H1 (cell line): ENCODE measurements around the gene ANKRD24. TPM values are rescaled to one million over a fixed set of nuclear protein-coding genes. Genes with fewer than 3 reads are reported as not detected.

ENCODE experiments used
- CTCF ChIA-PET: fragments of 300-600 bp; sonication (Branson Sonifier 250); formaldehyde crosslinking; loops from one replicate; lab custom pipeline; 2021; ENCODE audit not compliant: partially characterized antibody; lab: Charles Lee
- POLR2A ChIA-PET: fragments of 300-600 bp; sonication (Branson Sonifier 250); formaldehyde crosslinking; loops from one replicate; lab custom pipeline; 2021; ENCODE audit warnings: inconsistent platforms; ENCODE audit not compliant: partially characterized antibody; lab: Charles Lee
- DNase-seq, 2 experiments: peaks; one replicate each; pipeline versions ENCODE4 v3.0.0 to v3.0.0-alpha.2; 2010 to 2022; ENCODE audit warnings: low spot score in 2 of 2, low read depth in 1 of 2, mixed read lengths in 1 of 2
- FAIRE-seq: peaks from 2 replicates; lab custom pipeline; 2011; peaks lifted over from hg19 to GRCh38; lab: Jason Lieb, UNC
- H2AFZ ChIP-seq: 2 replicates; pipeline ENCODE4 v1.8.1; 2012; ENCODE audit warnings: low read length, inconsistent platforms
- H2AK5ac ChIP-seq: 2 replicates; pipeline ENCODE4 v1.6.1; 2013; ENCODE audit warnings: low read depth, low read length
- H2BK120ac ChIP-seq: replicated peaks from 2 replicates; pipeline ENCODE3; 2013; ENCODE audit warnings: low read depth, low read length, inconsistent platforms
- H2BK12ac ChIP-seq: 2 replicates; pipeline ENCODE4 v1.6.1; 2013; ENCODE audit warnings: low read depth, low read length
- H2BK15ac ChIP-seq: 2 replicates; pipeline ENCODE4 v1.6.1; 2013; ENCODE audit warnings: low read length
- H2BK20ac ChIP-seq: 2 replicates; pipeline ENCODE4 v1.6.1; 2013; ENCODE audit warnings: low read length
- H2BK5ac ChIP-seq: 2 replicates; pipeline ENCODE4 v1.6.1; 2013; ENCODE audit warnings: low read depth, low read length
- H3K14ac ChIP-seq: 2 replicates; pipeline ENCODE4 v1.6.1; 2013; ENCODE audit warnings: inconsistent platforms; ENCODE audit not compliant: insufficient read length
- H3K18ac ChIP-seq: 2 replicates; pipeline ENCODE4 v1.6.1; 2013; ENCODE audit warnings: low read length; ENCODE audit errors: extremely low read depth
- H3K23ac ChIP-seq: 2 replicates; pipeline ENCODE4 v1.6.1; 2013; ENCODE audit warnings: inconsistent platforms; ENCODE audit not compliant: insufficient read length
- H3K23me2 ChIP-seq: 2 replicates; pipeline ENCODE4 v1.6.1; 2013; ENCODE audit warnings: low read depth, low read length
- H3K27ac ChIP-seq: 2 replicates; pipeline ENCODE4 v1.6.1; 2011; ENCODE audit warnings: low read depth, low read length, inconsistent platforms
- H3K27me3 ChIP-seq, 4 experiments: replicated peaks in 1 of 4; 1 replicate in 1 of 4; 2 replicates in 3 of 4; pipeline versions ENCODE4 v1.6.1 to v1.8.1; 2011 to 2013; ENCODE audit warnings: low read length in 3 of 4, mild to moderate bottlenecking in 3 of 4, inconsistent platforms in 2 of 4, mixed read lengths in 2 of 4, moderate library complexity in 1 of 4; ENCODE audit not compliant: control insufficient read depth in 3 of 4, insufficient read depth in 3 of 4; ENCODE audit errors: extremely low read depth in 1 of 4
- H3K36me3 ChIP-seq, 4 experiments: 2 replicates each; pipeline versions ENCODE4 v1.6.1 to v1.8.1; 2011 to 2013; ENCODE audit warnings: mild to moderate bottlenecking in 4 of 4, low read length in 3 of 4, moderate library complexity in 2 of 4, control low read depth in 1 of 4, inconsistent platforms in 1 of 4; ENCODE audit not compliant: insufficient read depth in 4 of 4, control insufficient read depth in 2 of 4
- H3K4ac ChIP-seq: replicated peaks from 2 replicates; pipeline ENCODE3; 2013; ENCODE audit warnings: low read length, low read depth, mixed read lengths, inconsistent platforms; ENCODE audit not compliant: insufficient read length
- H3K4me1 ChIP-seq, 4 experiments: replicated peaks in 1 of 4; 1 replicate in 1 of 4; 2 replicates in 3 of 4; pipeline versions ENCODE4 v1.6.1 to v1.8.1; 2011 to 2013; ENCODE audit warnings: low read length in 3 of 4, inconsistent platforms in 2 of 4, mixed read lengths in 1 of 4; ENCODE audit not compliant: insufficient read depth in 4 of 4, control insufficient read depth in 3 of 4
- H3K4me2 ChIP-seq, 2 experiments: 2 replicates each; pipeline versions ENCODE4 v1.6.1 to v1.8.1; 2011 to 2013; ENCODE audit warnings: low read depth in 2 of 2, low read length in 2 of 2, control low read depth in 1 of 2, inconsistent platforms in 1 of 2, mild to moderate bottlenecking in 1 of 2; ENCODE audit not compliant: insufficient read depth in 1 of 2
- H3K4me3 ChIP-seq, 4 experiments: fragments of 200-600, 300-600 bp in 1 of 4; sonication (generic), shearing (Covaris generic), sonication (Bioruptor Twin) in 1 of 4; 2 replicates each; pipeline versions ENCODE4 v1.5.1 to v1.8.1; 2011 to 2016; ENCODE audit warnings: low read length in 4 of 4, low read depth in 3 of 4, control low read depth in 2 of 4, inconsistent platforms in 2 of 4, mild to moderate bottlenecking in 2 of 4, mixed read lengths in 1 of 4, moderate library complexity in 1 of 4; ENCODE audit not compliant: insufficient read depth in 2 of 4; ENCODE audit errors: extremely low read depth in 1 of 4
- H3K56ac ChIP-seq: replicated peaks from 2 replicates; pipeline ENCODE3; 2013; ENCODE audit warnings: low read depth, mild to moderate bottlenecking, mixed read lengths, low read length, inconsistent platforms; ENCODE audit not compliant: insufficient read length
- H3K79me1 ChIP-seq: 2 replicates; pipeline ENCODE4 v1.6.1; 2013; ENCODE audit warnings: low read depth, low read length, control low read depth
- H3K79me2 ChIP-seq, 2 experiments: 2 replicates each; pipeline versions ENCODE4 v1.6.1 to v1.8.1; 2012 to 2013; ENCODE audit warnings: low read length in 2 of 2, mild to moderate bottlenecking in 2 of 2, inconsistent platforms in 1 of 2; ENCODE audit not compliant: insufficient read depth in 2 of 2, control insufficient read depth in 1 of 2
- H3K9ac ChIP-seq, 4 experiments: replicated peaks in 1 of 4; 1 replicate in 1 of 4; 2 replicates in 3 of 4; pipeline versions ENCODE4 v1.6.1 to v1.8.1; 2011 to 2013; ENCODE audit warnings: low read depth in 3 of 4, low read length in 3 of 4, control low read depth in 2 of 4, mild to moderate bottlenecking in 2 of 4, moderate library complexity in 2 of 4, inconsistent platforms in 1 of 4; ENCODE audit errors: extremely low read depth in 1 of 4
- H3K9me3 ChIP-seq, 2 experiments: 2 replicates each; pipeline versions ENCODE4 v1.6.1 to v1.8.1; 2012 to 2013; ENCODE audit warnings: mild to moderate bottlenecking in 2 of 2, moderate library complexity in 2 of 2, control low read depth in 1 of 2, inconsistent platforms in 1 of 2, low read depth in 1 of 2, low read length in 1 of 2, mixed read lengths in 1 of 2; ENCODE audit not compliant: insufficient read depth in 2 of 2
- H4K20me1 ChIP-seq, 2 experiments: replicated peaks in 1 of 2; 2 replicates each; pipeline versions ENCODE3 to v1.8.1; 2011 to 2013; ENCODE audit warnings: inconsistent platforms in 2 of 2, low read length in 2 of 2, mild to moderate bottlenecking in 1 of 2; ENCODE audit not compliant: insufficient read depth in 2 of 2, control insufficient read depth in 1 of 2
- H4K5ac ChIP-seq: 2 replicates; pipeline ENCODE4 v1.6.1; 2013; ENCODE audit warnings: low read length, low read depth, mixed read lengths, inconsistent platforms; ENCODE audit not compliant: insufficient read length
- H4K8ac ChIP-seq: 2 replicates; pipeline ENCODE4 v1.8.0; 2013; ENCODE audit warnings: mild to moderate bottlenecking, moderate library complexity, low read length, inconsistent platforms; ENCODE audit not compliant: insufficient read depth; ENCODE audit errors: extremely low read depth
- H4K91ac ChIP-seq: replicated peaks from 2 replicates; pipeline ENCODE3; 2013; ENCODE audit warnings: low read length, mixed read lengths, inconsistent platforms; ENCODE audit not compliant: insufficient read length
- ATF3 ChIP-seq: IDR thresholded peaks from 2 replicates; pipeline ENCODE4 v1.6.1; 2011; ENCODE audit warnings: low read depth, mild to moderate bottlenecking, low read length; ENCODE audit not compliant: insufficient read depth
- EGR1 ChIP-seq: IDR thresholded peaks from 2 replicates; pipeline ENCODE4 v1.6.1; 2011; ENCODE audit warnings: low read depth, low read length, borderline replicate concordance
- FOSL1 ChIP-seq: IDR thresholded peaks from 2 replicates; pipeline ENCODE4 v1.6.1; 2011; ENCODE audit warnings: mild to moderate bottlenecking, low read depth, low read length, moderate library complexity; ENCODE audit not compliant: insufficient read depth
- POLR2AphosphoS5 ChIP-seq: IDR thresholded peaks from 2 replicates; pipeline ENCODE4 v1.6.1; 2011; ENCODE audit warnings: low read depth, low read length
- SAP30 ChIP-seq: fragments of 300-600 bp; sonication (generic); IDR thresholded peaks from 2 replicates; pipeline ENCODE4 v1.7.1; 2012; ENCODE audit warnings: low read length, moderate library complexity, mild to moderate bottlenecking, inconsistent platforms; ENCODE audit not compliant: insufficient read depth, insufficient replicate concordance
- SP1 ChIP-seq: IDR thresholded peaks from 2 replicates; pipeline ENCODE4 v1.6.1; 2011; ENCODE audit warnings: low read depth, low read length
- WGBS, 2 experiments: shearing (Covaris generic) in 1 of 2; methylation state at CpG; one replicate each; pipeline versions ENCODE4 v1.1.6 to v1.1.7; 2013 to 2015; ENCODE audit warnings: low lambda C conversion rate in 2 of 2, mixed read lengths in 2 of 2, inconsistent platforms in 1 of 2, low coverage in 1 of 2, missing lambda C conversion rate in 1 of 2; ENCODE audit not compliant: insufficient replicate concordance in 2 of 2, insufficient coverage in 1 of 2, insufficient read length in 1 of 2; ENCODE audit errors: extremely low coverage in 1 of 2, missing lambda C conversion rate in 1 of 2; 5-methylcytosine and 5-hydroxymethylcytosine counted together
- polyA plus RNA-seq, 7 experiments: library from polyadenylated mRNA; depleted of rRNA in 3 of 7; stranded (reverse) in 5 of 7; unstranded in 2 of 7; fragments of >200 nt in 5 of 7; fragments of 200-250 nt in 2 of 7; gene quantifications; 1 replicate in 5 of 7; 2 replicates in 1 of 7; 4 replicates in 1 of 7; pipeline versions ENCODE4 v1.2.1 to v1.2.3, GENCODE V29; 2011 to 2013; ENCODE audit warnings: missing spikeins in 2 of 7, mixed read lengths in 2 of 7
- total RNA-seq: library from RNA; stranded (reverse); fragmentation: NEBNext Ultra II Directional; extraction: Animal tissue kit (Norgen Biotek cat#: 25700); gene quantifications from 2 replicates; pipeline ENCODE4 v1.2.1, GENCODE V29; 2021

The ANKRD24 gene
- total and polyA plus RNA-seq, 2 of the 8 experiments (the other 6 are each of a cell fraction or from before 2014, with no cell fraction given): 7.6 to 14.1 TPM

GRCh38 chr19:4264812-4265211 is 82.3 kb downstream of the ANKRD24 start:
- no peak overlapping the region for H2BK20ac ChIP-seq
- H3K9me3 ChIP-seq: no peaks in the 10 kb centered on the region
- H2BK120ac ChIP-seq: no peak overlapping the region
- no peaks in the 10 kb centered on the region for H3K79me2 ChIP-seq
- H4K5ac ChIP-seq: no peak overlapping the region
- no peak overlapping the region for H3K56ac ChIP-seq
- no peak overlapping the region for H3K14ac ChIP-seq
- H4K8ac ChIP-seq: no peak overlapping the region
- no peak overlapping the region for H2BK12ac ChIP-seq
- DNase-seq (no peak), FAIRE-seq (no peak)
- no peak overlapping the region for H3K4me2 ChIP-seq
- H4K20me1 ChIP-seq: peaks cover 1 to 2% of the 10 kb centered on the region in 2 experiments
- H3K18ac ChIP-seq: no peak overlapping the region
- no peak overlapping the region for H3K27ac ChIP-seq
- H3K27me3 ChIP-seq: no peaks in the 10 kb centered on the region
- no peaks in the 10 kb centered on the region for H3K79me1 ChIP-seq
- no peak overlapping the region for H2AK5ac ChIP-seq
- 97% methylated on average over 4 of the region's 4 CpGs; no CpG with 5 or more reads in 1 of the 2 experiments for WGBS, 2 experiments
- no peak overlapping the region for H3K9ac ChIP-seq
- no peak overlapping the region for H3K4ac ChIP-seq
- H3K4me3 ChIP-seq: no peak overlapping the region
- H2AFZ ChIP-seq: no peak overlapping the region
- H3K23ac ChIP-seq: no peak overlapping the region
- H3K36me3 ChIP-seq: peaks cover 2 to 8% (median 5%) of the 10 kb centered on the region in 4 experiments; a peak in 5 of 8 replicates
- H2BK5ac ChIP-seq: no peak overlapping the region
- TF ChIP-seq ATF3 (no peak), EGR1 (no peak), FOSL1 (no peak), POLR2AphosphoS5 (no peak), SAP30 (no peak), SP1 (no peak)
- H2BK15ac ChIP-seq: no peak overlapping the region
- no peaks in the 10 kb centered on the region for H3K23me2 ChIP-seq
- no peak overlapping the region for H4K91ac ChIP-seq
- POLR2A ChIA-PET: interaction anchor here (0.6 kb wide), 1 partner anchor 10 kb away, joined by 3 read pairs; no protein-coding TSS in a partner anchor
- H3K4me1 ChIP-seq: no peaks in the 10 kb centered on the region; a peak in 1 of 7 replicates
- CTCF ChIA-PET: interaction anchor here (1.1 to 14.6 kb wide), 4 partner anchors 33 to 258 kb away, joined by 3 to 311 read pairs (median 59); partner anchors contain the start of genes MPND and STAP2
